ENCODE results near the gene DPT. TPM values are rescaled to one million over a fixed set of nuclear protein-coding genes. Genes with fewer than 3 reads are reported as not detected.

DPT gene
- total RNA-seq, 1 donor from 2014 or later = 13.0 TPM

- no peak for DNase-seq (ENCODE audit: low spot score)
- Mint-ChIP-seq H3K9me3 (ENCODE audit: low read depth) (peaks cover 2% of the 10 kb centered on the region), H3K4me3 (ENCODE audit: unreplicated experiment) (no peak overlapping the region), H3K27me3 (ENCODE audit: low read depth) (no peaks in the 10 kb centered on the region), H3K27ac (ENCODE audit: unreplicated experiment) (no peak overlapping the region), H3K4me1 (ENCODE audit: low read depth) (peaks cover 42% of the 10 kb centered on the region), H3K36me3 (ENCODE audit: low read depth) (no peaks in the 10 kb centered on the region)
- no peak for TF ChIP-seq CTCF (IDR thresholded peaks at IDR 0.05)
Measured at GRCh38 chr1:168700575-168701268, 28.3 kb downstream of the DPT start.

- Mint-ChIP-seq H3K27ac (ENCODE audit: unreplicated experiment) (peak overlapping the region; percentile 8), H3K36me3 (ENCODE audit: low read depth) (no peaks in the 10 kb centered on the region), H3K9me3 (ENCODE audit: low read depth) (no peaks in the 10 kb centered on the region), H3K27me3 (ENCODE audit: low read depth) (no peaks in the 10 kb centered on the region), H3K4me3 (ENCODE audit: unreplicated experiment) (no peak overlapping the region), H3K4me1 (ENCODE audit: low read depth) (peaks cover 49% of the 10 kb centered on the region)
- DNase-seq (ENCODE audit: low spot score) = no peak
- no peak for TF ChIP-seq CTCF (IDR thresholded peaks at IDR 0.05)
Measured at GRCh38 chr1:168698453-168698852, 30.6 kb downstream of the DPT start.

- DNase-seq (ENCODE audit: low spot score) = no peak
- H3K27ac Mint-ChIP-seq (ENCODE audit: unreplicated experiment) = peak overlapping the region; percentile 50
- no peaks in the 10 kb centered on the region for H3K9me3 Mint-ChIP-seq (ENCODE audit: low read depth)
- no peak overlapping the region for H3K4me3 Mint-ChIP-seq (ENCODE audit: unreplicated experiment)
- H3K27me3 Mint-ChIP-seq (ENCODE audit: low read depth) = no peaks in the 10 kb centered on the region
- no peak for TF ChIP-seq CTCF (IDR thresholded peaks at IDR 0.05)
- peaks cover 49% of the 10 kb centered on the region for H3K4me1 Mint-ChIP-seq (ENCODE audit: low read depth)
- H3K36me3 Mint-ChIP-seq (ENCODE audit: low read depth) = no peaks in the 10 kb centered on the region
Measured at GRCh38 chr1:168697356-168698126, 31.5 kb downstream of the DPT start.

- no peak overlapping the region for H3K4me3 Mint-ChIP-seq (ENCODE audit: unreplicated experiment)
- DNase-seq (ENCODE audit: low spot score) = no peak
- H3K36me3 Mint-ChIP-seq (ENCODE audit: low read depth) = no peaks in the 10 kb centered on the region
- no peak for TF ChIP-seq CTCF (IDR thresholded peaks at IDR 0.05)
- H3K4me1 Mint-ChIP-seq (ENCODE audit: low read depth) = peaks cover 49% of the 10 kb centered on the region
- H3K27me3 Mint-ChIP-seq (ENCODE audit: low read depth) = no peaks in the 10 kb centered on the region
- peak overlapping the region; percentile 68 for H3K27ac Mint-ChIP-seq (ENCODE audit: unreplicated experiment)
- no peaks in the 10 kb centered on the region for H3K9me3 Mint-ChIP-seq (ENCODE audit: low read depth)
Measured at GRCh38 chr1:168696125-168696760, 32.8 kb downstream of the DPT start.

GRCh38 chr1:168693872-168694238 is 35.2 kb downstream of the DPT start:
- H3K4me3 Mint-ChIP-seq (ENCODE audit: unreplicated experiment) = no peak overlapping the region
- H3K9me3 Mint-ChIP-seq (ENCODE audit: low read depth) = peaks cover 3% of the 10 kb centered on the region
- H3K36me3 Mint-ChIP-seq (ENCODE audit: low read depth) = no peaks in the 10 kb centered on the region
- TF ChIP-seq CTCF (IDR thresholded peaks at IDR 0.05) = no peak
- no peak overlapping the region for H3K27ac Mint-ChIP-seq (ENCODE audit: unreplicated experiment)
- peaks cover 68% of the 10 kb centered on the region for H3K4me1 Mint-ChIP-seq (ENCODE audit: low read depth)
- H3K27me3 Mint-ChIP-seq (ENCODE audit: low read depth) = no peaks in the 10 kb centered on the region
- no peak for DNase-seq (ENCODE audit: low spot score)

All from chondrocyte (in vitro differentiated cells).